DOHH2 (cell line): Measurements from ENCODE around the gene ANTXR1.

Experiments used
- H3F3A ChIP-seq: fragments of 200-600 bp; sonication (generic), shearing (Covaris generic); 2 replicates; pipeline ENCODE4 v1.6.0; 2016; ENCODE audit warnings: antibody characterized with exemption, mild to moderate bottlenecking; ENCODE audit not compliant: control insufficient read depth, insufficient read depth
- H3K27ac ChIP-seq: fragments of 200-600 bp; sonication (generic); 2 replicates; pipeline ENCODE4 v1.5.1; 2014; ENCODE audit warnings: low read depth, mild to moderate bottlenecking, low read length, moderate library complexity
- H3K27me3 ChIP-seq: fragments of 200-600 bp; sonication (generic); 2 replicates; pipeline ENCODE4 v1.6.1; 2014; ENCODE audit warnings: mild to moderate bottlenecking, low read length, mixed read lengths; ENCODE audit not compliant: control insufficient read depth
- H3K36me3 ChIP-seq: fragments of 200-600 bp; sonication (generic); 2 replicates; pipeline ENCODE4 v1.6.1; 2014; ENCODE audit warnings: mild to moderate bottlenecking, low read length, moderate library complexity, mixed read lengths; ENCODE audit not compliant: control insufficient read depth
- H3K4me1 ChIP-seq: fragments of 200-600 bp; sonication (generic); 2 replicates; pipeline ENCODE4 v1.6.1; 2014; ENCODE audit warnings: mild to moderate bottlenecking, low read length, mixed read lengths; ENCODE audit not compliant: control insufficient read depth
- H3K4me2 ChIP-seq: fragments of 200-600 bp; sonication (generic); 2 replicates; pipeline ENCODE4 v1.6.0; 2014; ENCODE audit warnings: mild to moderate bottlenecking, low read length, moderate library complexity
- H3K4me3 ChIP-seq: fragments of 200-600 bp; sonication (generic); 2 replicates; pipeline ENCODE4 v1.5.1; 2014; ENCODE audit warnings: mild to moderate bottlenecking, low read length, mixed read lengths
- H3K79me2 ChIP-seq: fragments of 200-600 bp; sonication (generic); 2 replicates; pipeline ENCODE4 v1.6.1; 2014; ENCODE audit warnings: mild to moderate bottlenecking, low read length, mixed read lengths; ENCODE audit not compliant: control insufficient read depth
- H3K9me2 ChIP-seq: fragments of 200-600 bp; sonication (generic); replicated peaks from 2 replicates; pipeline ENCODE4 v1.6.1; 2014; ENCODE audit warnings: mild to moderate bottlenecking, low read length, mixed read lengths; ENCODE audit not compliant: control insufficient read depth
- H3K9me3 ChIP-seq: fragments of 200-600 bp; sonication (generic); 2 replicates; pipeline ENCODE4 v1.6.1; 2014; ENCODE audit warnings: antibody characterized with exemption, low read length, mixed read lengths; ENCODE audit not compliant: control insufficient read depth, insufficient read depth
- H4K20me1 ChIP-seq: fragments of 200-600 bp; sonication (generic); 2 replicates; pipeline ENCODE4 v1.6.0; 2014; ENCODE audit warnings: low read depth, mild to moderate bottlenecking, antibody characterized with exemption, low read length, moderate library complexity; ENCODE audit not compliant: control insufficient read depth, insufficient read depth
- EZH2phosphoT487 ChIP-seq: fragments of 200-600 bp; sonication (generic); IDR thresholded peaks from 2 replicates; pipeline ENCODE4 v1.6.1; 2017; ENCODE audit warnings: borderline replicate concordance, mild to moderate bottlenecking, antibody characterized with exemption, low read length, moderate library complexity, mixed read lengths
- TF ChIP-seq, protein P1 (sequence below): fragments of 200-600 bp; sonication (generic); IDR thresholded peaks from one replicate; pipeline ENCODE4 v1.5.1; 2014; ENCODE audit warnings: antibody characterized with exemption, mild to moderate bottlenecking, low read depth, low read length; ENCODE audit not compliant: poor library complexity, severe bottlenecking

The ANTXR1 gene

GRCh38 chr2:69125816-69126215, 112.8 kb downstream of the ANTXR1 start:
- no peaks in the 10 kb centered on the region for H3K4me1 ChIP-seq
- H4K20me1 ChIP-seq = no peaks in the 10 kb centered on the region

GRCh38 chr2:69126341-69126740, 113.4 kb downstream of the ANTXR1 start:
- Histone ChIP-seq H3K4me2 (no peak overlapping the region), H3K4me1 (no peaks in the 10 kb centered on the region), H4K20me1 (no peaks in the 10 kb centered on the region), H3K9me3 (no peaks in the 10 kb centered on the region), H3K9me2 (no peaks in the 10 kb centered on the region), H3K36me3 (no peaks in the 10 kb centered on the region), H3F3A (no peaks in the 10 kb centered on the region), H3K27ac (no peak overlapping the region), H3K79me2 (no peaks in the 10 kb centered on the region), H3K27me3 (peaks cover 6% of the 10 kb centered on the region; the same call in 1 of the 2 replicates), H3K4me3 (no peak overlapping the region)
- TF ChIP-seq EZH2phosphoT487 = no peak
- TF ChIP-seq, protein P1, sequence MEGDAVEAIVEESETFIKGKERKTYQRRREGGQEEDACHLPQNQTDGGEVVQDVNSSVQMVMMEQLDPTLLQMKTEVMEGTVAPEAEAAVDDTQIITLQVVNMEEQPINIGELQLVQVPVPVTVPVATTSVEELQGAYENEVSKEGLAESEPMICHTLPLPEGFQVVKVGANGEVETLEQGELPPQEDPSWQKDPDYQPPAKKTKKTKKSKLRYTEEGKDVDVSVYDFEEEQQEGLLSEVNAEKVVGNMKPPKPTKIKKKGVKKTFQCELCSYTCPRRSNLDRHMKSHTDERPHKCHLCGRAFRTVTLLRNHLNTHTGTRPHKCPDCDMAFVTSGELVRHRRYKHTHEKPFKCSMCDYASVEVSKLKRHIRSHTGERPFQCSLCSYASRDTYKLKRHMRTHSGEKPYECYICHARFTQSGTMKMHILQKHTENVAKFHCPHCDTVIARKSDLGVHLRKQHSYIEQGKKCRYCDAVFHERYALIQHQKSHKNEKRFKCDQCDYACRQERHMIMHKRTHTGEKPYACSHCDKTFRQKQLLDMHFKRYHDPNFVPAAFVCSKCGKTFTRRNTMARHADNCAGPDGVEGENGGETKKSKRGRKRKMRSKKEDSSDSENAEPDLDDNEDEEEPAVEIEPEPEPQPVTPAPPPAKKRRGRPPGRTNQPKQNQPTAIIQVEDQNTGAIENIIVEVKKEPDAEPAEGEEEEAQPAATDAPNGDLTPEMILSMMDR = no peak

More at GRCh38 chr2:69125816-69126215, 112.8 kb downstream of the ANTXR1 start:
- H3K4me2 ChIP-seq = no peak overlapping the region
- H3K9me3 ChIP-seq = no peaks in the 10 kb centered on the region
- H3K36me3 ChIP-seq = no peaks in the 10 kb centered on the region
- H3K27me3 ChIP-seq = peaks cover 6% of the 10 kb centered on the region; the same call in 1 of the 2 replicates
- TF ChIP-seq, protein P1 = no peak
- TF ChIP-seq EZH2phosphoT487 = no peak
- no peak overlapping the region for H3K27ac ChIP-seq
- H3K4me3 ChIP-seq = no peak overlapping the region
- H3F3A ChIP-seq = no peaks in the 10 kb centered on the region
- no peaks in the 10 kb centered on the region for H3K79me2 ChIP-seq
- no peaks in the 10 kb centered on the region for H3K9me2 ChIP-seq

DNA sequence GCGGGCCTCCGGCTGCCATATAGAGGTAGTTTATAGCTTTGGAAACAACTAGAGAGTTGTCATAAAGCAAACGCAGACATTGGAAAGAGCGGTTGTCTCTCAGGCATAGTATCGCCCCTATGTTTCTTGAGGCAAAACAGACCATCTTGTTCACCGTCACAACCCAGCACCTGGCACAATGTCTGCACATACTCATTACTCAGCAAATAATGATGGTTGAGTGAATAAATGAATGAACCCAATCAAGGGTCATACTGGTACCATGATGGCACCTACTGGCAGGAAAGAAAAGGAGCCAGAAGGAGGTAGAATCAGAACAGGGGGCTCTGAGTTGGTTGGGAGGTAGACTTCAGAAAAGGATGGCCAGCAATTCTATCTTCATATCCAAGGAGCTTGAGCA, 118.5 kb downstream of the ANTXR1 start:
- H3K4me3 ChIP-seq = no peak overlapping the region
- H3K27ac ChIP-seq = no peak overlapping the region
- no peak overlapping the region for H3K4me2 ChIP-seq
- no peaks in the 10 kb centered on the region for H4K20me1 ChIP-seq
- H3F3A ChIP-seq = no peaks in the 10 kb centered on the region
- H3K27me3 ChIP-seq = no peaks in the 10 kb centered on the region
- no peaks in the 10 kb centered on the region for H3K79me2 ChIP-seq
- no peaks in the 10 kb centered on the region for H3K9me3 ChIP-seq
- TF ChIP-seq EZH2phosphoT487 = no peak
- TF ChIP-seq, protein P1 = no peak
- no peaks in the 10 kb centered on the region for H3K9me2 ChIP-seq
- no peaks in the 10 kb centered on the region for H3K36me3 ChIP-seq
- H3K4me1 ChIP-seq = no peaks in the 10 kb centered on the region
